Upper lobe of left lung (tissue), 6 donors: ENCODE results near the gene C17orf107. TPM values are rescaled to one million over a fixed set of nuclear protein-coding genes. Genes with fewer than 3 reads are reported as not detected.

Source experiments
- ATAC-seq, 2 donors: fragments of 200-7000 bp; cut with Tn5 transposase; one replicate each; pipeline ENCODE4 v1.9.1; 2022; ENCODE audit warnings: mild to moderate bottlenecking in 2 of 2, moderate library complexity in 2 of 2; ENCODE audit not compliant: low FRiP score in 2 of 2
- DNase-seq, 2 donors: peaks; one replicate each; pipeline ENCODE4 v3.0.0-alpha.2; 2019 to 2020
- H3K27ac ChIP-seq, 4 donors: fragments of 200-600 bp; sonication (generic); one replicate each; pipeline ENCODE4 v1.5.1; 2016 to 2019
- H3K27me3 ChIP-seq, 4 donors: fragments of 200-600 bp; sonication (generic); one replicate each; pipeline ENCODE4 v1.5.1; 2017 to 2019
- H3K36me3 ChIP-seq, 4 donors: fragments of 200-600 bp; sonication (generic); one replicate each; pipeline ENCODE4 v1.5.1; 2016 to 2019
- H3K4me1 ChIP-seq, 4 donors: fragments of 200-600 bp; sonication (generic); one replicate each; pipeline ENCODE4 v1.5.1; 2018 to 2019
- H3K4me3 ChIP-seq, 4 donors: fragments of 200-600 bp; sonication (generic); one replicate each; pipeline ENCODE4 v1.5.1; 2017 to 2019; ENCODE audit warnings: mild to moderate bottlenecking in 2 of 4, moderate library complexity in 1 of 4
- H3K9me3 ChIP-seq, 4 donors: fragments of 200-600 bp; sonication (generic); one replicate each; pipeline ENCODE4 v1.5.1; 2018 to 2019
- EP300 ChIP-seq, 4 donors: sonication (generic); formaldehyde crosslinking; IDR thresholded peaks; one replicate each; pipeline ENCODE4 v1.5.1; 2017; ENCODE audit warnings: antibody characterized with exemption in 4 of 4, control low read depth in 2 of 4
- POLR2A ChIP-seq, 4 donors: fragments of 450-650 bp; IDR thresholded peaks; one replicate each; pipeline ENCODE4 v1.5.1; 2016 to 2017; ENCODE audit warnings: antibody characterized with exemption in 4 of 4, mild to moderate bottlenecking in 2 of 4
- POLR2AphosphoS5 ChIP-seq, 2 donors: sonication (generic); formaldehyde crosslinking; IDR thresholded peaks; one replicate each; pipeline ENCODE4 v1.5.1; 2017; ENCODE audit warnings: antibody characterized with exemption in 2 of 2
- WGBS, 2 donors: methylation state at CpG; one replicate each; pipeline ENCODE4 v1.1.5; 2017 to 2018; 5-methylcytosine and 5-hydroxymethylcytosine counted together
- total RNA-seq, 6 donors: library from RNA; depleted of rRNA in 4 of 6; stranded (reverse); fragments of >200 nt in 4 of 6; gene quantifications; one replicate each; pipeline versions ENCODE4 v1.1.0 to v1.2.1, GENCODE V29; 2016 to 2021
- TF ChIP-seq, protein P1 (sequence below), 6 experiments: fragments of 450-650 bp in 4 of 6; fragments of 200-600 bp in 2 of 6; sonication (generic) in 2 of 6; IDR thresholded peaks; one replicate each; pipeline ENCODE4 v1.5.1; 2016 to 2019; ENCODE audit warnings: antibody characterized with exemption in 6 of 6
- donor health status: DM: no; HTN: no; CAD: no; lungs with moderate emphysema.
- donor health status: DM: no; HTN: yes; CAD: no; lungs with severe emphysema.

The C17orf107 gene
- total RNA-seq, 6 donors from 2014 or later, result 2.6 to 6.3 (median 3.4) TPM

DNA sequence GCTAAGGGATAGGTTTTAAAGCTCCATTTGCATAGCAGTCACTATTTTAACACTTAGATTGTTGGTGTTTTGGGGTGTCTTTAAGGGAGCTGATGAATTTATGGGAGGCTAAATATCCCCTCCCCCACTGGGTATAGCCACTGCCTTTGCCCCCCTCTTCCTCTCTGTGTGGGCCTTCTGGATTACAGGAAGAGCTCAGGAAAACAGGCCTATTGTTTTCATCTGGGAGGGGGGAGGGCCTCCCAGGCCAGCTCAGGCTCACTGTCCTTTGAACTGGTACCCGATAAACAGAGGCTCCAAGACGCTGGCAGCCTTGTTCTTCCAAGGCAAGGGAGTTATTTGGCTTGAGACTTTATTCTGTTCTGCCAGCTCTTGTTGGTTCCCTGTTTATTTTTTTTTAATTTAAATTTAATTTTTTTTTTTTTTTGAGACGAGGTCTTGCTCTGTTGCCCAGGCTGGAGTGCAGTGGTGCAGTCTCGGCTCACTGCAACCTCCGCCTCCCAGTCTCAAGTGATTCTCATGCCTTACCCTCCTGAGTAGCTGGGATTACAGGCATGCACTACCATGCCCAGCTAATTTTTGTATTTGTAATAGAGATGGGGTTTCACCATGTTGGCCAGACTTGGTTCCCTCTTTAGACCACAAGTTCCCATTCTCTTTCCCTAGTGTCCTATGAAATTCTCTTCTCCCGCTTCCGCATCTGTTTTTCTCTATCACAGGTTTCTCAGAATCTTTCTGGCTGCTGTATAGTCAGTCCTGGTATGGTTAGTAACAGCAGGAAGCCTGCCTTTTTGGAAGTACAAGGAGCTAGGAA, 41.1 kb upstream of the C17orf107 start:
- peak in 1 of 2 donors; percentile 24 for ATAC-seq
- TF ChIP-seq, protein P1, sequence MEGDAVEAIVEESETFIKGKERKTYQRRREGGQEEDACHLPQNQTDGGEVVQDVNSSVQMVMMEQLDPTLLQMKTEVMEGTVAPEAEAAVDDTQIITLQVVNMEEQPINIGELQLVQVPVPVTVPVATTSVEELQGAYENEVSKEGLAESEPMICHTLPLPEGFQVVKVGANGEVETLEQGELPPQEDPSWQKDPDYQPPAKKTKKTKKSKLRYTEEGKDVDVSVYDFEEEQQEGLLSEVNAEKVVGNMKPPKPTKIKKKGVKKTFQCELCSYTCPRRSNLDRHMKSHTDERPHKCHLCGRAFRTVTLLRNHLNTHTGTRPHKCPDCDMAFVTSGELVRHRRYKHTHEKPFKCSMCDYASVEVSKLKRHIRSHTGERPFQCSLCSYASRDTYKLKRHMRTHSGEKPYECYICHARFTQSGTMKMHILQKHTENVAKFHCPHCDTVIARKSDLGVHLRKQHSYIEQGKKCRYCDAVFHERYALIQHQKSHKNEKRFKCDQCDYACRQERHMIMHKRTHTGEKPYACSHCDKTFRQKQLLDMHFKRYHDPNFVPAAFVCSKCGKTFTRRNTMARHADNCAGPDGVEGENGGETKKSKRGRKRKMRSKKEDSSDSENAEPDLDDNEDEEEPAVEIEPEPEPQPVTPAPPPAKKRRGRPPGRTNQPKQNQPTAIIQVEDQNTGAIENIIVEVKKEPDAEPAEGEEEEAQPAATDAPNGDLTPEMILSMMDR (IDR thresholded peaks at IDR 0.05), result no peak
- TF ChIP-seq POLR2AphosphoS5 (IDR thresholded peaks at IDR 0.05) (peak in 1 of 2 donors; percentile 53), EP300 (IDR thresholded peaks at IDR 0.05) (peak in 2 of 4 donors; percentile 63 to 70), POLR2A (IDR thresholded peaks at IDR 0.05) (no peak)
- DNase-seq, result peak in 1 of 2 donors; percentile 39
- Histone ChIP-seq H3K36me3 (no peaks in the 10 kb centered on the region), H3K27ac (peak overlapping the region; percentile 58 to 83 (median 74)), H3K4me3 (peak overlapping the region in 1 of 4 donors; percentile 31), H3K9me3 (no peaks in the 10 kb centered on the region), H3K27me3 (no peaks in the 10 kb centered on the region), H3K4me1 (peaks cover 42 to 68% (median 52%) of the 10 kb centered on the region in 4 donors)
- 45 to 47% methylated on average over 7 of the region's 7 CpGs for WGBS, 2 donors

DNA sequence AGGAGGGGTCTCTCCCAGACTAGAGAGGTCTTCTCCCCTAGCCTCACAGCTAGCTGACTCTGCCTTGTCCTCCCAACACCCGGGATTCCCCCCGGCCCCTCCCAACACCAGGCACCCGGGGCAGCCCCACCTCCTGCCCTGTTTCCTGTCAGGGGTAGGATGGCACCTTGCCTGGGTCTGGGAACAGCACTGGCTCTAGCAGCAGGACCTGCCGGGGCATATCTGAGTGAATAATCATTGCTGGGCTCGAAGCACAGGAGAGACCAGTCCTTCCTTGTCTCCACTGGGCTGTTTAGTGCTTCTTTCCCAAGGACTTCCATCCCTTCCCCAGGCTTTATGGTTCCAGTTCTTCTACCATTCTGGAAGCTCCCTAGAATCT, 40.5 kb upstream of the C17orf107 start:
- Histone ChIP-seq H3K4me1 (peaks cover 36 to 70% (median 50%) of the 10 kb centered on the region in 4 donors), H3K36me3 (no peaks in the 10 kb centered on the region), H3K27me3 (no peaks in the 10 kb centered on the region), H3K27ac (peak overlapping the region; percentile 58 to 83 (median 74)), H3K4me3 (peak overlapping the region in 3 of 4 donors; percentile 19 to 31 (median 24)), H3K9me3 (no peaks in the 10 kb centered on the region)
- peak in 1 of 2 donors; percentile 69 for DNase-seq
- TF ChIP-seq, protein P1 (IDR thresholded peaks at IDR 0.05), result no peak
- peak in 1 of 2 donors; percentile 72 for TF ChIP-seq POLR2AphosphoS5 (IDR thresholded peaks at IDR 0.05)
- peak; percentile 35 to 70 for ATAC-seq
- 17 to 19% methylated on average over 5 of the region's 5 CpGs for WGBS, 2 donors

DNA sequence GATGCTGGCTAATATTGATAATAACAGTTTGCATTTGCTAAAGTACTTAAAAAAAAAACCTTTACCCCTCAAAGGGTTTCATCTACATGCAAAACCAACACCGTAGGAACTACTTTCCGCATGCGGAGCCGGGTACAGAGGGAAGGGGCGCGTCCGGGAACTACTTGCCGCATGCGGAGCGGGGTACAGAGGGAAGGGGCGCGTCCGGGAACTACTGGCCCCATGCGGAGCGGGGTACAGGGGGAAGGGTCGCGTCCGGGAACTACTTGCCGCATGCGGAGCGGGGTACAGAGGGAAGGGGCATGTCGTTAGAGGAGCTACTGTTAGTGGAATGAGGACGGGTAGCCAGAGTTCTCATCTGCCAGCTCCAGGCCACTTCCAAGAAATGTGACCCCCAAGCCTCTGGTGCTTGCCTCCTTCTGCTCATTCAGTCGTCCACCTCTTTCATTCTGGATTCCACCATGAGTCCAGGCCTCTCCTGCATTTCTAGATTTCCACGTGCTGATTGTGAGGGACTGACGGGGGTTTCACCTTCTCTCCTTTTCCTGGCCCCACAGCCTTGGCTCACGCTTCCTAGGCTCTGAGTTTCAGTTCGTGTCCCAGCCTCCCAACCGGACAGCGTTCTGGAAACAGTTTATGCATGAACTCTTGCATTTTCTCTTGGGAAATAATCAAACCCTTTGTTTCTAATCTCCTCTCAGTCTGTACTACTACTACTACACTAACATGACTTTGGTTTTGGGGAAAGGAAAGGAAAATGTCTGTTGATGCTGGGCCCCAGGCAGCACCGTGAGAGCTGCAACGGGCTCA, 39.3 kb upstream of the C17orf107 start:
- no peak for ATAC-seq
- Histone ChIP-seq H3K27me3 (no peaks in the 10 kb centered on the region), H3K4me1 (peaks cover 28 to 60% (median 39%) of the 10 kb centered on the region in 4 donors), H3K9me3 (no peaks in the 10 kb centered on the region), H3K4me3 (peak overlapping the region in 3 of 4 donors; percentile 19 to 31 (median 24)), H3K27ac (peak overlapping the region in 3 of 4 donors; percentile 15 to 83 (median 76)), H3K36me3 (no peaks in the 10 kb centered on the region)
- whole genome bisulfite sequencing, 2 donors, result 73 to 79% methylated on average over 32 of the region's 32 CpGs
- TF ChIP-seq POLR2A (IDR thresholded peaks at IDR 0.05) (no peak), EP300 (IDR thresholded peaks at IDR 0.05) (no peak), POLR2AphosphoS5 (IDR thresholded peaks at IDR 0.05) (no peak)
- TF ChIP-seq, protein P1 (IDR thresholded peaks at IDR 0.05), result no peak
- no peak for DNase-seq

DNA sequence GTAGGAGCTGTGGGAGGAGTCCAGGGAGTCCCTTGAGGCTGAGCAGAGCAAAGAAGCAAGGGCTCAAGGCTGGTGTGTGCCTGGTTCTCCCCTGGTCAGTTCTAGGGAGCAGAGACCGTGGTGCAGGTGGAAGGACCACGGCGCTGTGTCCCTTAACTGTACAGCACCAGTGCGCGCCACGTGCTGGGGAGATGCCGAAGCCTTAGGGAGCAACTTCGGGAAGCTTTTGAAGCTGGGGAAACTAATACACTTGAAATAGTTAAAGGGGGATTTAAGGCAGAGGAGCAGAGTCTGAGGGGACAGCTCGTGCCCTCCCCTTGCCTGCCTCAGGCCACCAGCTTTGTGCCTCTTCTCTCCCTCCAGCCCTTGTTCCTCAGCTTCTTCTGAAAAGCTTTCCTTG, 38.7 kb upstream of the C17orf107 start:
- H3K9me3 ChIP-seq, result no peaks in the 10 kb centered on the region
- peaks cover 28 to 58% (median 39%) of the 10 kb centered on the region in 4 donors for H3K4me1 ChIP-seq
- TF ChIP-seq POLR2A (IDR thresholded peaks at IDR 0.05) (no peak), POLR2AphosphoS5 (IDR thresholded peaks at IDR 0.05) (no peak), EP300 (IDR thresholded peaks at IDR 0.05) (no peak)
- TF ChIP-seq, protein P1 (IDR thresholded peaks at IDR 0.05), result no peak
- DNase-seq (no peak), ATAC-seq (no peak)
- peak overlapping the region in 3 of 4 donors; percentile 35 to 83 (median 76) for H3K27ac ChIP-seq
- WGBS, 2 donors, result 86 to 89% methylated on average over 8 to 9 of the region's 9 CpGs
- peak overlapping the region in 3 of 4 donors; percentile 19 to 31 (median 24) for H3K4me3 ChIP-seq
- no peaks in the 10 kb centered on the region for H3K27me3 ChIP-seq
- no peaks in the 10 kb centered on the region for H3K36me3 ChIP-seq
